Left lung (tissue), 10 donors: ENCODE measurements around the gene CDK6. TPM values are rescaled to one million over a fixed set of nuclear protein-coding genes. Genes with fewer than 3 reads are reported as not detected.

Experiments used
- ATAC-seq: fragments of 200-7000 bp; cut with Tn5 transposase; one replicate; pipeline ENCODE4 v1.9.1; 2020; ENCODE audit warnings: moderate library complexity
- DNase-seq, 4 donors: peaks; one replicate each; pipeline ENCODE4 v3.0.0-alpha.2; 2013 to 2020
- H3K27ac ChIP-seq, 2 donors: fragments of 200-600 bp; sonication (generic) in 1 of 2; one replicate each; pipeline versions ENCODE4 v1.5.0 to v1.8.0; 2020 to 2021
- H3K27me3 ChIP-seq, 2 donors: fragments of 200-600 bp; sonication (generic) in 1 of 2; one replicate each; pipeline versions ENCODE4 v1.5.0 to v1.8.0; 2020 to 2021
- H3K36me3 ChIP-seq, 2 donors: fragments of 200-600 bp; sonication (generic) in 1 of 2; one replicate each; pipeline versions ENCODE4 v1.5.0 to v1.8.0; 2020 to 2021
- H3K4me1 ChIP-seq, 2 donors: fragments of 200-600 bp; one replicate each; pipeline ENCODE4 v1.8.0; 2021
- H3K4me3 ChIP-seq, 2 donors: fragments of 200-600 bp; sonication (generic) in 1 of 2; one replicate each; pipeline versions ENCODE4 v1.5.0 to v1.8.0; 2020 to 2021; ENCODE audit warnings: mild to moderate bottlenecking in 1 of 2
- H3K9me3 ChIP-seq, 2 donors: fragments of 200-600 bp; sonication (generic) in 1 of 2; one replicate each; pipeline versions ENCODE4 v1.5.0 to v1.8.0; 2020 to 2021
- intact Hi-C, 2 donors: fragments of 100-400 bp; cut with DNase I; formaldehyde crosslinking; loops; one replicate each; pipeline versions ENCODE4 v1.11.2 to v1.14.2; 2022
- polyA plus RNA-seq, 6 donors: library from polyadenylated mRNA; unstranded; fragments of 120-200 nt; gene quantifications; one replicate each; pipeline ENCODE4 v1.2.1, GENCODE V29; 2013; ENCODE audit not compliant: insufficient read length in 6 of 6
- total RNA-seq, 2 donors: library from RNA; stranded (reverse); fragmentation: NEBNext Ultra II Directional; extraction: Animal tissue kit (Norgen Biotek cat#: 25700); gene quantifications; one replicate each; pipeline ENCODE4 v1.2.1, GENCODE V29; 2021
- TF ChIP-seq, protein P1 (sequence below), 2 donors: fragments of 200-600 bp; sonication (generic) in 1 of 2; IDR thresholded peaks; one replicate each; pipeline versions ENCODE4 v1.5.0 to v1.8.0; 2021; ENCODE audit warnings: antibody characterized with exemption in 2 of 2
- donor health status: DM: no; HTN: yes; CAD: no.
- donor health status: DM: no; HTN: no; CAD: no.

CDK6 gene
- total and polyA plus RNA-seq, 8 donors = 20.3 to 52.2 (median 43.7) TPM

DNA sequence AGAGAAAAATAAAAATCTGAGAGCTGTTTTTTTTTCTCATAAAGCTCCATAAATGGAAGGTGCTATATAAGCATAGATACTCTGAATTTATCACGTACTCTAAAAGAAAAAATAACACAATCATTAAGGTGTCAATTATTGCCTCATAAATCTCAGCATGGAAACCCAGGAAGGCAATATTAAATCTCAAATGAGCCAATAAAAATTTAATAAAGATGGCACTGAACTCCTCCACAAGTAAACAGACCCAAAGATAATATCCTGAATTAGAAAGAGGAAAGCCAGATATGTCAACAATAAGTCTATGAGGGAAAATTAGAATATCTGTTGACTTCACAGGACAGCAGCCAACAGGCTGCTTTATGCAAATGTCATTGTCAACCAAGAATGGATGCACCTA, 66.5 kb downstream of the CDK6 start:
- ATAC-seq (no peak), DNase-seq (no peak)
- intact Hi-C loops = loop anchor here in 1 of 2 donors (10.0 kb wide), 1 partner anchor 55 kb away; no protein-coding TSS in a partner anchor

DNA sequence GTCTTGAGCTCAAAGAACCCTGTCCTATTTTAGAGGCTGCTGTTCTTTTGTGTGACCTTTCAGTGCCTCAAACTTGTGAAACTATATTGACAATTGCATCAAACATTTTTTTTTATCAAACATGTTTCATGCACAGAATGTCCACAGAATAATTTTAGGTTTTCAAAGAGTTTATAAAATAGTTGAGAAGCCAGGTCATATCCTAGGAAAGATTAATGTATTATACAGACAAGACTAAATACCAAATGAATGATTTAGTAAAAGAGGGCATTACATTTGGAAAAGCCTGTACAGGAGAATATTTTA, 67.0 kb downstream of the CDK6 start:
- TF ChIP-seq, protein P1, sequence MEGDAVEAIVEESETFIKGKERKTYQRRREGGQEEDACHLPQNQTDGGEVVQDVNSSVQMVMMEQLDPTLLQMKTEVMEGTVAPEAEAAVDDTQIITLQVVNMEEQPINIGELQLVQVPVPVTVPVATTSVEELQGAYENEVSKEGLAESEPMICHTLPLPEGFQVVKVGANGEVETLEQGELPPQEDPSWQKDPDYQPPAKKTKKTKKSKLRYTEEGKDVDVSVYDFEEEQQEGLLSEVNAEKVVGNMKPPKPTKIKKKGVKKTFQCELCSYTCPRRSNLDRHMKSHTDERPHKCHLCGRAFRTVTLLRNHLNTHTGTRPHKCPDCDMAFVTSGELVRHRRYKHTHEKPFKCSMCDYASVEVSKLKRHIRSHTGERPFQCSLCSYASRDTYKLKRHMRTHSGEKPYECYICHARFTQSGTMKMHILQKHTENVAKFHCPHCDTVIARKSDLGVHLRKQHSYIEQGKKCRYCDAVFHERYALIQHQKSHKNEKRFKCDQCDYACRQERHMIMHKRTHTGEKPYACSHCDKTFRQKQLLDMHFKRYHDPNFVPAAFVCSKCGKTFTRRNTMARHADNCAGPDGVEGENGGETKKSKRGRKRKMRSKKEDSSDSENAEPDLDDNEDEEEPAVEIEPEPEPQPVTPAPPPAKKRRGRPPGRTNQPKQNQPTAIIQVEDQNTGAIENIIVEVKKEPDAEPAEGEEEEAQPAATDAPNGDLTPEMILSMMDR (IDR thresholded peaks at IDR 0.05) = no peak
- DNase-seq = no peak
- H3K36me3 ChIP-seq = no peaks in the 10 kb centered on the region
- no peaks in the 10 kb centered on the region for H3K9me3 ChIP-seq
- no peak overlapping the region for H3K27ac ChIP-seq
- intact Hi-C loops = loop anchor here in 1 of 2 donors (10.0 kb wide), 1 partner anchor 55 kb away; no protein-coding TSS in a partner anchor
- H3K4me1 ChIP-seq = peaks cover 13 to 14% of the 10 kb centered on the region in 2 donors
- H3K27me3 ChIP-seq = no peaks in the 10 kb centered on the region
- no peak overlapping the region for H3K4me3 ChIP-seq
- no peak for ATAC-seq

More for the DNA sequence above, 66.5 kb downstream of the CDK6 start:
- H3K4me3 ChIP-seq = no peak overlapping the region
- H3K9me3 ChIP-seq = no peaks in the 10 kb centered on the region
- no peaks in the 10 kb centered on the region for H3K36me3 ChIP-seq
- H3K4me1 ChIP-seq = peaks cover 13 to 14% of the 10 kb centered on the region in 2 donors
- H3K27ac ChIP-seq = no peak overlapping the region
- TF ChIP-seq, protein P1 (IDR thresholded peaks at IDR 0.05) = no peak
- no peaks in the 10 kb centered on the region for H3K27me3 ChIP-seq

DNA sequence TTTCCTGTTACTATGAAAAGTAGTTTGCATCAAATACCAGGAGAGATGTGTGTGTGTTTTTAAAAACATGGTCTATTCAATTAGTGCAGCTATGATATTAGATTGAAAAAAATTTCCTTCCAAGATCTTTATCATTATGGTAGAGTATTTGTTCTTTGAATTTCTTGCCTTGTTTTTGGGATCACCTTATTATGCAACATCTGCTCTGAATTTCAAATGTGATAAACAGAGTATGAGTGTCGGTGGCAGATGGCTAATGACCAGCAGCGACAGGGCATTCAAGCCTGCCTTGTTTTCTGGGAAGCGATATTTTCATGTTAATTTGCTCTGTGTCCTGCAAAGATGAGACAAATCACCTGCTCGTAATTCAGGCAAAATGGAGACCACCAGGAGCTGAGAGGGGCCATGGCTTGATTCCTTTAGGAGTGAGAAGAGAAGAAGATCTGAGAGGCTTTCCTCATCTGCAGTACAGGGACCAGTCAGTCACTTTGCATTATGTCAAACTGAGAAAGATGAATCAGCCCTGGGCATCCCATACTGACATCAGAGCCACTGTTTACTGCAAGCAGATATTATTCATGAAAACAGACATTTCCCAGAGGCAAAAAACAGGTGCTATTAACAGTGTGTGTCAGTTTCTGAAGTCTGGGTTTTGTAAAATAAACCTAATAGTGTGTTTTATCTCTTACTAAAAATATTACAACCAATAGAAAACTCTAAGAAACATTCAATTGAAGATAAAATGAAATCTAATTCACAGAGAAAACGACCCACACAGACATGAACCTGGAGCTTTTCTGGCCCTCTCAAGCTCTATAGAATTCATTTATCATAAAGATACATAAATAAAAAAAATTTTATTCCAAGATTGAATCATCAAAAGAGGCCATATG, 67.6 kb downstream of the CDK6 start:
- TF ChIP-seq, protein P1 (IDR thresholded peaks at IDR 0.05) = no peak
- H3K27me3 ChIP-seq = no peaks in the 10 kb centered on the region
- H3K4me1 ChIP-seq = peaks cover 13 to 14% of the 10 kb centered on the region in 2 donors
- no peak overlapping the region for H3K4me3 ChIP-seq
- ATAC-seq = no peak
- no peaks in the 10 kb centered on the region for H3K36me3 ChIP-seq
- intact Hi-C loops = loop anchor here in 1 of 2 donors (10.0 kb wide), 1 partner anchor 56 kb away; no protein-coding TSS in a partner anchor
- no peaks in the 10 kb centered on the region for H3K9me3 ChIP-seq
- H3K27ac ChIP-seq = no peak overlapping the region
- DNase-seq = no peak

DNA sequence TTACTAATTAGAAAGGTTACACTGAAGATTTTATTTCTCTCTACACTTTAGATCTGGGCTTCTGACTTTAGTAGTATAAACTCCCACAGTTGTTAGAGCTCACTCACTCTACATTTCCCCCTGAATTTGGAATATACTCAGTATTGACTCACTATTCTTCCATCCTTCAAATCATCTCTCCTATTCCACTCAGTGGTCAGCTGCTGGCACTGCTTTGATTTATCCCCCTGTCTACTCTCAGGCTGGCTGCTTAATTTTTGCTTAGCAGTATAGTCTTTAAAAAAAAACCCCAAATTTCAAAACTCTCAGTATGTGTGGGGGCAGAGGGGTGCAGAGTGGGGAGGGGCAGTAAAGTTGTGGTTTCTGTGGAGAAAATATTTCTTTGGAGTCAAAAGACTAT, 68.9 kb downstream of the CDK6 start:
- no peak for DNase-seq
- TF ChIP-seq, protein P1 (IDR thresholded peaks at IDR 0.05) = no peak
- Histone ChIP-seq H3K27ac (peak overlapping the region in 1 of 2 donors; percentile 28), H3K9me3 (no peaks in the 10 kb centered on the region), H3K4me1 (peaks cover 13 to 14% of the 10 kb centered on the region in 2 donors), H3K4me3 (no peak overlapping the region), H3K36me3 (no peaks in the 10 kb centered on the region), H3K27me3 (no peaks in the 10 kb centered on the region)
- ATAC-seq = peak; percentile 30
- intact Hi-C loops = loop anchor here in 1 of 2 donors (10.0 kb wide), 1 partner anchor 57 kb away; no protein-coding TSS in a partner anchor

DNA sequence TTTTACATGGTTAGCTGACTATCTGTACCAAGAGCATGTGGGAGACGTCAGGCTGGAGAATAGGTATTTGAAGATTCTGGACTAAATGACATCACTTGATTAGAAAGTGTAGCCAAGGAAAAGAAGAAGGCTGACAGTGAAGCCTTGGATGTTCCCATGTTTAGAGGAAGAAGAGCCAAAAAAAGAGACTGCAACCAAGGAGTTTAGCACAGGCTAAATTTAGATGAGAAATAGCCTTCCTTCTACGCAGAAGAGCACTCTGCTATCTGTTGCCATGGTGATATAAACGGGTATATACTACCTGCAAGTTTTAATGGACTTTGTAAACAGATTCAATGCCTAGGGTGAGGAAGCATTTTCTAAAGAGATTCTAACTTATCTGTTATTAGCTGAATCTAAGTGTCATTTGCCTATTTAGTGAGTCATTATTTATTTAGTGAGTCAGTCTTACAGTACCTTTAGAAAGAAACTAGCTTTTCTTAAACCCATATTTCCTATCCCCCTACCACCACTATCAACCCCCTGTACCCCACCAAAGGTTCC, 69.8 kb downstream of the CDK6 start:
- no peaks in the 10 kb centered on the region for H3K36me3 ChIP-seq
- intact Hi-C loops = loop anchor here in 1 of 2 donors (10.0 kb wide), 1 partner anchor 58 kb away; no protein-coding TSS in a partner anchor
- TF ChIP-seq, protein P1 (IDR thresholded peaks at IDR 0.05) = no peak
- no peaks in the 10 kb centered on the region for H3K9me3 ChIP-seq
- H3K4me3 ChIP-seq = no peak overlapping the region
- no peaks in the 10 kb centered on the region for H3K27me3 ChIP-seq
- peak; percentile 78 for ATAC-seq
- peaks cover 13 to 19% of the 10 kb centered on the region in 2 donors for H3K4me1 ChIP-seq
- peak overlapping the region; percentile 14 to 28 for H3K27ac ChIP-seq
- no peak for DNase-seq
